NOMO-1 treated with dmso at 0.1 percent for 144 hours (cell line): Measurements from ENCODE around the gene BAZ2A.

Source experiments
- DNase-seq: peaks from one replicate; lab custom pipeline; 2025; ENCODE audit not compliant: unreplicated experiment; lab: John Stamatoyannopoulos, UW

The BAZ2A gene

GRCh38 chr12:56635806-56636674 lies 5.9 kb upstream of the BAZ2A start:
- peak; percentile 82 for DNase-seq

GRCh38 chr12:56634837-56635791 lies 5.0 kb upstream of the BAZ2A start:
- DNase-seq: peak; percentile 54

GRCh38 chr12:56634242-56634836 lies 4.2 kb upstream of the BAZ2A start:
- no peak for DNase-seq

GRCh38 chr12:56633468-56634241 lies 3.5 kb upstream of the BAZ2A start:
- DNase-seq: no peak

GRCh38 chr12:56632701-56633467 lies 2.8 kb upstream of the BAZ2A start:
- DNase-seq: no peak

GRCh38 chr12:56631790-56632700 lies 1.9 kb upstream of the BAZ2A start:
- DNase-seq: peak; percentile 36

- DNase-seq: no peak
Observed at GRCh38 chr12:56629459-56630179, 507 bp downstream of the BAZ2A start.

GRCh38 chr12:56628671-56629458 lies 1.3 kb downstream of the BAZ2A start:
- DNase-seq: no peak

GRCh38 chr12:56626701-56627100 lies 3.4 kb downstream of the BAZ2A start:
- DNase-seq: no peak

GRCh38 chr12:56622535-56622934 lies 7.6 kb downstream of the BAZ2A start:
- no peak for DNase-seq

GRCh38 chr12:56616925-56617324 lies 13.2 kb downstream of the BAZ2A start:
- no peak for DNase-seq

GRCh38 chr12:56616244-56616643 lies 13.9 kb downstream of the BAZ2A start:
- DNase-seq: no peak

GRCh38 chr12:56614627-56615026 lies 15.5 kb downstream of the BAZ2A start:
- DNase-seq: no peak

GRCh38 chr12:56604355-56604754 lies 25.8 kb downstream of the BAZ2A start:
- no peak for DNase-seq

- no peak for DNase-seq
Observed at GRCh38 chr12:56602239-56602638, 27.9 kb downstream of the BAZ2A start.

GRCh38 chr12:56601503-56601902 lies 28.6 kb downstream of the BAZ2A start:
- DNase-seq: no peak

- DNase-seq: no peak
Observed at GRCh38 chr12:56600753-56601152, 29.4 kb downstream of the BAZ2A start.
